Neuronal stem cell (in vitro differentiated cells): ENCODE results near the gene TBPL1.

ENCODE experiments used
- DNase-seq: peaks from one replicate; pipeline ENCODE4 v3.0.0-alpha.2; 2013; ENCODE audit warnings: low spot score
- H2AFZ ChIP-seq: one replicate; pipeline ENCODE4 v1.6.1; 2013; ENCODE audit warnings: mild to moderate bottlenecking, low read length, inconsistent platforms
- H2AK5ac ChIP-seq: 2 replicates; pipeline ENCODE4 v1.6.1; 2013; ENCODE audit warnings: low read depth, mild to moderate bottlenecking, inconsistent platforms, low read length, moderate library complexity, mixed read lengths
- H2BK120ac ChIP-seq: 2 replicates; pipeline ENCODE4 v1.6.1; 2013; ENCODE audit warnings: low read depth, mild to moderate bottlenecking, inconsistent platforms, low read length, moderate library complexity, mixed read lengths
- H2BK12ac ChIP-seq: one replicate; pipeline ENCODE4 v1.6.1; 2013; ENCODE audit warnings: low read length, inconsistent platforms
- H2BK15ac ChIP-seq: 2 replicates; pipeline ENCODE4 v1.6.1; 2013; ENCODE audit warnings: mild to moderate bottlenecking, low read length, inconsistent platforms, mixed read lengths
- H2BK5ac ChIP-seq: one replicate; pipeline ENCODE4 v1.6.1; 2013; ENCODE audit warnings: inconsistent platforms, mild to moderate bottlenecking, low read length, moderate library complexity
- H3K14ac ChIP-seq: one replicate; pipeline ENCODE4 v1.6.1; 2013; ENCODE audit warnings: low read length, inconsistent platforms
- H3K18ac ChIP-seq: 2 replicates; pipeline ENCODE4 v1.6.1; 2013; ENCODE audit warnings: low read length, inconsistent platforms
- H3K23ac ChIP-seq: 2 replicates; pipeline ENCODE4 v1.6.1; 2013; ENCODE audit warnings: low read depth, mild to moderate bottlenecking, mixed read lengths, low read length, inconsistent platforms; ENCODE audit not compliant: poor library complexity
- H3K27ac ChIP-seq: replicated peaks from 3 replicates; pipeline ENCODE4 v1.5.1; 2013; ENCODE audit warnings: low read length, inconsistent platforms
- H3K27me3 ChIP-seq, 3 experiments: 2 replicates each; pipeline ENCODE4 v1.6.1; 2013; ENCODE audit warnings: low read length in 3 of 3, mild to moderate bottlenecking in 2 of 3, inconsistent platforms in 1 of 3, low read depth in 1 of 3, mixed read lengths in 1 of 3, moderate library complexity in 1 of 3; ENCODE audit not compliant: control insufficient read depth in 3 of 3, insufficient read depth in 3 of 3
- H3K36me3 ChIP-seq, 2 donors: replicated peaks in 1 of 2; 2 replicates each; pipeline ENCODE4 v1.6.1; 2013; ENCODE audit warnings: low read length in 2 of 2; ENCODE audit not compliant: control insufficient read depth in 2 of 2, insufficient read depth in 2 of 2
- H3K4ac ChIP-seq: 2 replicates; pipeline ENCODE4 v1.6.1; 2013; ENCODE audit warnings: inconsistent platforms, mild to moderate bottlenecking, low read length, moderate library complexity
- H3K4me1 ChIP-seq, 2 donors: 1 replicate in 1 of 2; 2 replicates in 1 of 2; pipeline ENCODE4 v1.6.1; 2013; ENCODE audit warnings: low read length in 2 of 2, low read depth in 1 of 2; ENCODE audit not compliant: control insufficient read depth in 2 of 2, insufficient read depth in 1 of 2
- H3K4me2 ChIP-seq: one replicate; pipeline ENCODE4 v1.6.1; 2013; ENCODE audit warnings: mild to moderate bottlenecking, low read length, inconsistent platforms; ENCODE audit not compliant: insufficient read depth, poor library complexity, severe bottlenecking
- H3K4me3 ChIP-seq, 2 donors: 2 replicates each; pipeline ENCODE4 v1.5.1; 2013; ENCODE audit warnings: low read length in 2 of 2, mild to moderate bottlenecking in 2 of 2, inconsistent platforms in 1 of 2, moderate library complexity in 1 of 2
- H3K79me1 ChIP-seq: one replicate; pipeline ENCODE4 v1.6.1; 2013; ENCODE audit warnings: low read depth, mild to moderate bottlenecking, inconsistent platforms, low read length, moderate library complexity
- H3K9ac ChIP-seq: one replicate; pipeline ENCODE4 v1.6.1; 2013; ENCODE audit warnings: mild to moderate bottlenecking, low read depth, low read length, inconsistent platforms; ENCODE audit not compliant: poor library complexity
- H3K9me3 ChIP-seq, 2 donors: replicated peaks in 1 of 2; 2 replicates each; pipeline versions ENCODE3 to v1.6.1; 2013; ENCODE audit warnings: low read length in 2 of 2, mild to moderate bottlenecking in 2 of 2, inconsistent platforms in 1 of 2, low read depth in 1 of 2, mixed read lengths in 1 of 2, moderate library complexity in 1 of 2; ENCODE audit not compliant: control insufficient read depth in 2 of 2, insufficient read depth in 1 of 2
- H4K8ac ChIP-seq: one replicate; pipeline ENCODE4 v1.6.1; 2013; ENCODE audit warnings: low read depth, mild to moderate bottlenecking, inconsistent platforms, low read length, moderate library complexity
- H4K91ac ChIP-seq: one replicate; pipeline ENCODE4 v1.6.1; 2013; ENCODE audit warnings: low read length, low read depth, mild to moderate bottlenecking, inconsistent platforms; ENCODE audit not compliant: poor library complexity
- WGBS, 2 donors: extraction: QIAGEN DNeasy Blood & Tissue Kit; methylation state at CpG; one replicate each; pipeline ENCODE4 v1.1.7; 2013; ENCODE audit warnings: missing lambda C conversion rate in 2 of 2, mixed read lengths in 1 of 2; ENCODE audit not compliant: insufficient read length in 2 of 2, insufficient replicate concordance in 1 of 2; ENCODE audit errors: extremely low coverage in 2 of 2; 5-methylcytosine and 5-hydroxymethylcytosine counted together

TBPL1 gene

GRCh38 chr6:133917781-133918180, 35.2 kb upstream of the TBPL1 start:
- Histone ChIP-seq H2BK12ac (no peak overlapping the region), H2AFZ (no peak overlapping the region), H3K9me3 (no peaks in the 10 kb centered on the region), H3K4me2 (no peak overlapping the region), H2BK120ac (no peak overlapping the region), H3K9ac (no peak overlapping the region), H3K4ac (no peak overlapping the region), H3K4me3 (no peak overlapping the region), H4K91ac (no peak overlapping the region), H2BK15ac (no peak overlapping the region), H3K23ac (no peak overlapping the region), H2AK5ac (no peak overlapping the region), H3K27me3 (peaks cover 0 to 11% (median 0%) of the 10 kb centered on the region in 3 experiments), H3K79me1 (no peaks in the 10 kb centered on the region), H4K8ac (no peak overlapping the region), H2BK5ac (no peak overlapping the region), H3K14ac (no peak overlapping the region), H3K36me3 (no peaks in the 10 kb centered on the region), H3K27ac (peak overlapping the region; percentile 45), H3K4me1 (peaks cover 4% of the 10 kb centered on the region in 2 donors), H3K18ac (no peak overlapping the region)
- no CpG with 5 or more reads among the region's 4 CpGs for WGBS, 2 donors
- DNase-seq = no peak

GRCh38 chr6:133918208-133918930, 34.7 kb upstream of the TBPL1 start:
- Histone ChIP-seq H3K4ac (no peak overlapping the region), H3K27ac (no peak overlapping the region), H3K9me3 (no peaks in the 10 kb centered on the region), H3K36me3 (no peaks in the 10 kb centered on the region), H3K23ac (no peak overlapping the region), H2AK5ac (no peak overlapping the region), H3K4me2 (no peak overlapping the region), H3K14ac (no peak overlapping the region), H3K18ac (peak overlapping the region; percentile 89), H3K79me1 (no peaks in the 10 kb centered on the region), H2BK12ac (no peak overlapping the region), H4K8ac (no peak overlapping the region), H3K27me3 (peaks cover 0 to 11% (median 0%) of the 10 kb centered on the region in 3 experiments), H2BK15ac (no peak overlapping the region), H3K9ac (no peak overlapping the region), H2AFZ (no peak overlapping the region), H2BK120ac (no peak overlapping the region), H3K4me3 (no peak overlapping the region), H2BK5ac (no peak overlapping the region), H4K91ac (no peak overlapping the region), H3K4me1 (peaks cover 4% of the 10 kb centered on the region in 2 donors)
- no peak for DNase-seq
- WGBS, 2 donors = no CpG with 5 or more reads among the region's 2 CpGs

GRCh38 chr6:133919362-133919761, 33.7 kb upstream of the TBPL1 start:
- peaks cover 4 to 6% of the 10 kb centered on the region in 2 donors for H3K4me1 ChIP-seq
- H2AFZ ChIP-seq = no peak overlapping the region
- H2BK12ac ChIP-seq = no peak overlapping the region
- peaks cover 0 to 11% (median 0%) of the 10 kb centered on the region in 3 experiments for H3K27me3 ChIP-seq
- H3K36me3 ChIP-seq = no peaks in the 10 kb centered on the region
- no peak overlapping the region for H2BK5ac ChIP-seq
- no peak overlapping the region for H2BK120ac ChIP-seq
- no peak overlapping the region for H4K8ac ChIP-seq
- WGBS, 2 donors = no CpG with 5 or more reads among the region's 5 CpGs
- no peak overlapping the region for H3K4ac ChIP-seq
- H3K4me3 ChIP-seq = no peak overlapping the region
- no peak overlapping the region for H3K14ac ChIP-seq
- no peaks in the 10 kb centered on the region for H3K79me1 ChIP-seq
- no peak overlapping the region for H3K4me2 ChIP-seq
- H3K18ac ChIP-seq = no peak overlapping the region
- H3K9me3 ChIP-seq = no peaks in the 10 kb centered on the region
- no peak overlapping the region for H2BK15ac ChIP-seq
- H2AK5ac ChIP-seq = no peak overlapping the region
- no peak overlapping the region for H3K9ac ChIP-seq
- H3K27ac ChIP-seq = no peak overlapping the region
- no peak overlapping the region for H3K23ac ChIP-seq
- no peak overlapping the region for H4K91ac ChIP-seq
- DNase-seq = no peak

DNA sequence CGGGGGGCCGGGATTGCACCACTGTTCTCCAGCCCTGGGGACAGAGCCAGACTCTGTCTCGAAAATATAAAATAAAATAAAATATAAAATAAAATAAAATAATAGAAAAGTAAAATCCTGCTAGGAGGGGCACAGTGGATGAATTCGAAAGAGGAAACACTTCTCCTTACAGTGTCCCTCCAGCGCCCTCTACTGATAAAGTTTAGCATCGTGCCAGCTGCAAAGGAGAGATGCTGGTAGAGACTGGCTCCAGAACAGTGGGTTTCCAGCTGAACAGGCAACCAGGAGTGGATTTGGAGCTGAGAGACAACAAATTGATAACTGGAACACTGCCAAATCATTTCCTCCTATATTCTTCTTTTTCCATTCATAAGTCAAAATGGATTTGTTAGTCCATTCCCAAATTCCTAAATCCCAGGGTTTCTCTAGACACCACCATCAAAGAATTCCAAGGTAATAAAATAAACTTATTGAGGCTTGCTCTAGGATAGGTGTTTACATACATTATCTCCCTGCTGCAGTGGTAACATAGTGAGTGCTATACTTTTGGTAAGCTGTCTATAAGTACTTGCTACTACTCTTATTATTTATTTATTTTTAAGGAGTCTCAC, 31.7 kb upstream of the TBPL1 start:
- peak; percentile 81 for DNase-seq
- Histone ChIP-seq H2BK5ac (peak overlapping the region; percentile 85), H2BK15ac (no peak overlapping the region), H3K18ac (no peak overlapping the region), H2AFZ (no peak overlapping the region), H3K23ac (no peak overlapping the region), H3K9ac (no peak overlapping the region), H3K4me1 (peaks cover 4 to 6% of the 10 kb centered on the region in 2 donors), H4K8ac (no peak overlapping the region), H3K4me2 (no peak overlapping the region), H3K27ac (no peak overlapping the region), H3K4me3 (no peak overlapping the region), H3K14ac (no peak overlapping the region), H3K79me1 (no peaks in the 10 kb centered on the region), H2AK5ac (no peak overlapping the region), H3K27me3 (peaks cover 0 to 4% (median 0%) of the 10 kb centered on the region in 3 experiments), H3K36me3 (no peaks in the 10 kb centered on the region), H2BK12ac (no peak overlapping the region), H4K91ac (no peak overlapping the region), H3K9me3 (no peaks in the 10 kb centered on the region), H2BK120ac (no peak overlapping the region), H3K4ac (no peak overlapping the region)
- WGBS, 2 donors = no CpG with 5 or more reads among the region's 6 CpGs
